ENCODE data around the gene INPP5A.

Gene INPP5A

DNA sequence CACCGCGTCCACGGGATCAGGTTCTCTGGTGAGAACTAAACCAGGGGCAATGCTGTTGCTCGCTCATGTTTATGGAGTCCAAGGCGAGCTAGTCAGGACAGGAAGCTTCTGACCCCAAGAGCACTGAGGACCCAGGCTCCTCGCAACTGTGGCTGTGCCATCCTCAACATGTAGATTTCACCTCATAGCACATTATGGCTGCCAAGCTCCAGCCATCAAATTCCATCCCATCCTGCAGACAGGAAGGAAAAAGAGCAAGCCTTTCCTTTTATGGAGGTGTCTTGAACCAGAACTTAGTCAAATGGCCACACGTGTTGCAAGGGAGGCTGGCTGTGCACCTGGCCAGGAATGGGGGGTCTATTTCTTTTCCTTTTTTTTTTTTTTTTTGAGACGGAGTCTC, 264.5 kb downstream of the INPP5A start:
- TF ChIP-seq, protein P1, sequence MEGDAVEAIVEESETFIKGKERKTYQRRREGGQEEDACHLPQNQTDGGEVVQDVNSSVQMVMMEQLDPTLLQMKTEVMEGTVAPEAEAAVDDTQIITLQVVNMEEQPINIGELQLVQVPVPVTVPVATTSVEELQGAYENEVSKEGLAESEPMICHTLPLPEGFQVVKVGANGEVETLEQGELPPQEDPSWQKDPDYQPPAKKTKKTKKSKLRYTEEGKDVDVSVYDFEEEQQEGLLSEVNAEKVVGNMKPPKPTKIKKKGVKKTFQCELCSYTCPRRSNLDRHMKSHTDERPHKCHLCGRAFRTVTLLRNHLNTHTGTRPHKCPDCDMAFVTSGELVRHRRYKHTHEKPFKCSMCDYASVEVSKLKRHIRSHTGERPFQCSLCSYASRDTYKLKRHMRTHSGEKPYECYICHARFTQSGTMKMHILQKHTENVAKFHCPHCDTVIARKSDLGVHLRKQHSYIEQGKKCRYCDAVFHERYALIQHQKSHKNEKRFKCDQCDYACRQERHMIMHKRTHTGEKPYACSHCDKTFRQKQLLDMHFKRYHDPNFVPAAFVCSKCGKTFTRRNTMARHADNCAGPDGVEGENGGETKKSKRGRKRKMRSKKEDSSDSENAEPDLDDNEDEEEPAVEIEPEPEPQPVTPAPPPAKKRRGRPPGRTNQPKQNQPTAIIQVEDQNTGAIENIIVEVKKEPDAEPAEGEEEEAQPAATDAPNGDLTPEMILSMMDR (conservative IDR thresholded peaks at IDR 0.05), result no peak
- no peak overlapping the region for H3K27ac ChIP-seq

DNA sequence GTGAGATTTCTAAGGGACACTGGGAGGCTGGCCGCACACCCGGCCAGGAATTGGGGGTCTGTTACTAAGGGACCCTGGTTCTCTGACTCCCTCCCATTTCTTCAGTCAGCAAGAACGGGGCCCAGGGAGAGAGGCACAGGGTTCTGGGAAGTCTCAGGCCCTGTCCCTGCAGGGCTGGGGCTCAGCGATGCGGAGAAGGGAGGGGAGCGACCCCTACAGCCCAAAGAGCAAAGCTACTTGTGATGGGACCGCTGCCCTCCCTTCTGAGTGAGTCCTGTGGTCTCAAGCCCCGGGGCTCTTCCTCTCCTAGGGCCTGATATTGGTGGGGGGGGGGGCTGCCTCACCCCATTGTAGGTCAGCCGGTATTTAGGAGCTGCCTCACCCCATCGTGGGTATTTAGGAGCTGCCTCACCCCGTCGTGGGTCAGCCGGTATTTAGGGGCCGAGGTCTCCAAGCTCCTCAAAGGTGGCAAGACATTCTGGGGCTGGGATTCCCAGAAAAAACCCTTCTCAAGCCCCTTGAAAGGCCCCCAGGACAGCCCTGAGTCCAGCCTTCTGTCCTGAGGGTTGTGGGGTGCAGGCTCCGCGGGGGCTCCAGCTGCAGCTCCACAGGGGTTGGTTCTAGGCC, 265.2 kb downstream of the INPP5A start:
- no peak overlapping the region for H3K27ac ChIP-seq
- TF ChIP-seq, protein P1 (conservative IDR thresholded peaks at IDR 0.05), result no peak

GRCh38 chr10:132803416-132804210, 266.0 kb downstream of the INPP5A start:
- TF ChIP-seq, protein P1 (conservative IDR thresholded peaks at IDR 0.05), result no peak
- H3K27ac ChIP-seq, result no peak overlapping the region

DNA sequence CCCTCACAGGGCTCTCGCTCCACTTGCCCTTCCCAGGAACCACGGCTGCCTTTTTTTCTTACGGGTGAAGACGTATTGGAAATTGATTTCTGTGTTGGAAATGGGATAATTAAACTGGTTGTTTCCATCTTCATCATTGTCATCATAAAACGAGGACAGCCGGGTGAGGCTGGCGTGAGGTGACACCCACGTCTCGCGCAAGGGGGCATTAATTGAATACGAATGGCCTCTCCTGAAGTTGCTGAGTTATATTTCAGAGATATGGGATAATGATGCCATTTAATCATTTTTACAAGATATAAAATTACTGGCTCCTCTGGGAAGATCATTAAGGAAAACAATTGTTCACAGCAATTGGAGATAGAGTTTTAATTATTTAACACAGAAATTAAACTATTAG, 266.7 kb downstream of the INPP5A start:
- TF ChIP-seq, protein P1 (conservative IDR thresholded peaks at IDR 0.05), result no peak
- no peak overlapping the region for H3K27ac ChIP-seq

DNA sequence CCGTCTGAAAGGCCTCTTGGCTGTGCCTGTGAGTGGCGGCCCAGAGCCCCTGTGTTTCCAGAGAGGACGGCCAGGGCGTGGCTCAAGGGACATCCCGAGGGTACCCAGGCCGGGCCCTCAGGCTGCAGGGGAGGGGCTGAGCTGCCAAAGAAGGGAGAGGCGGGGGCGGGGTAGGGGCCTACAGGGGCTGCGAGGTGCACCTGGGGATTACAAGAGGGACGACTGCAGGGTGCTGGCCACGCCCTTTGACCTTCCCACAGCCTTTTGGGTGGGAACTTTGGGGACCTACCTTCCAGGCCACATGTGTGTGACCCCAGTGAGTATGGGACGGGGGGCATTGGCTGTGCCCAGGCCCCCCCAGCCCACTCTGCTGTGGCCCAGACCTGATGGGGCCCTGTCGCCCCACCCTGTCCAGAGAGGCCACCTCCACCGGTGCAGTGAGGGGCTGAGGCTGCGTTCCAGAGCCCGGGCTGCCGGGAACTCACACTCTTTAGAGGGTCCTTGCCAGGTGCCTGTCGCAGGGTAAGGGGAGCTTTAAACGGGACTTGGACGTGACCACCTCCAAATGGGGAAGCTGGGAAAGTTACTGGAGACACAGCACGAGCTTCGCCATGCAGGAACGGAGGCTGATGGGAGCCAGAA, 267.3 kb downstream of the INPP5A start:
- no peak overlapping the region for H3K27ac ChIP-seq
- TF ChIP-seq, protein P1 (conservative IDR thresholded peaks at IDR 0.05), result no peak

DNA sequence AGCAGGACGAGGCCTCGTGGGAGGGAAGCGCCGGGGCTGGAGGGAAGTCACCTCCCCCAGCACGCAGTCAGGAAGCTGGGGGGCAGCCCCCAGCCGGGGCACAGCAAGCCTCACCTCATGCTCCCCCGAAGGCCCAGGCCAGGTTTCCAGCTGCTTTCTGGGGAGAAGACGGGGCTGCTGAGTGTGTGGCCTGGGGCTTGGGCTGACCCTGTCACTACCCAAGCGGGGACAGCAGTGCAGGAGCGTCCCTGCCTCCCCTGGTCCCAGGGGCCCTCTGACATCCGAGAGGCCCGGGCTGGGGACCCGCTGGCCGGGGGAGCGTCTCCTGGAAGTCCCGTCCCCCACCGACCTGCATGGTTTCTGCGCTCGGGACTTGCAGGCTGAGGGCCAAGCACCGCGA, 268.0 kb downstream of the INPP5A start:
- TF ChIP-seq, protein P1 (conservative IDR thresholded peaks at IDR 0.05), result no peak
- no peak overlapping the region for H3K27ac ChIP-seq

- no peak overlapping the region for H3K27ac ChIP-seq
- TF ChIP-seq, protein P1 (conservative IDR thresholded peaks at IDR 0.05), result no peak
Observed at GRCh38 chr10:132806110-132806509, 268.5 kb downstream of the INPP5A start.

Measured in VCaP (cell line).